Effector memory CD8-positive, alpha-beta T cell (primary cell): ENCODE results near the gene HOOK1.
"Not testable (repeated sequence)": the region's sequence is repeated elsewhere in the genome, so short reads cannot be mapped to it uniquely, and the experiment has no call there.

ENCODE experiments used
- ATAC-seq: fragments of 150-1000 bp; cut with Tn5 transposase; replicated peaks from 2 replicates; pipeline ENCODE4 v1.10.0; 2021; ENCODE audit warnings: mild to moderate bottlenecking, moderate library complexity
- DNase-seq, 3 experiments: peaks; one replicate each; pipeline ENCODE4 v3.0.0; 2021
- H3K27ac Mint-ChIP-seq, 2 donors: one replicate each; pipeline ENCODE4 v1.8.0; 2022; ENCODE audit warnings: mild to moderate bottlenecking in 2 of 2, mixed read lengths in 2 of 2, moderate library complexity in 2 of 2
- H3K27me3 Mint-ChIP-seq, 2 donors: one replicate each; pipeline ENCODE4 v1.8.0; 2022; ENCODE audit warnings: mixed read lengths in 2 of 2
- H3K36me3 Mint-ChIP-seq: one replicate; pipeline ENCODE4 v1.8.0; 2022; ENCODE audit warnings: mild to moderate bottlenecking, moderate library complexity, mixed read lengths; ENCODE audit not compliant: insufficient read depth
- H3K4me1 Mint-ChIP-seq, 2 donors: one replicate each; pipeline ENCODE4 v1.8.0; 2022; ENCODE audit warnings: low read depth in 2 of 2, mixed read lengths in 2 of 2
- H3K4me3 Mint-ChIP-seq, 2 donors: one replicate each; pipeline ENCODE4 v1.8.0; 2022; ENCODE audit warnings: mild to moderate bottlenecking in 2 of 2, mixed read lengths in 2 of 2, moderate library complexity in 2 of 2
- H3K9me3 Mint-ChIP-seq, 2 donors: one replicate each; pipeline ENCODE4 v1.8.0; 2022; ENCODE audit warnings: mixed read lengths in 2 of 2

HOOK1 gene

DNA sequence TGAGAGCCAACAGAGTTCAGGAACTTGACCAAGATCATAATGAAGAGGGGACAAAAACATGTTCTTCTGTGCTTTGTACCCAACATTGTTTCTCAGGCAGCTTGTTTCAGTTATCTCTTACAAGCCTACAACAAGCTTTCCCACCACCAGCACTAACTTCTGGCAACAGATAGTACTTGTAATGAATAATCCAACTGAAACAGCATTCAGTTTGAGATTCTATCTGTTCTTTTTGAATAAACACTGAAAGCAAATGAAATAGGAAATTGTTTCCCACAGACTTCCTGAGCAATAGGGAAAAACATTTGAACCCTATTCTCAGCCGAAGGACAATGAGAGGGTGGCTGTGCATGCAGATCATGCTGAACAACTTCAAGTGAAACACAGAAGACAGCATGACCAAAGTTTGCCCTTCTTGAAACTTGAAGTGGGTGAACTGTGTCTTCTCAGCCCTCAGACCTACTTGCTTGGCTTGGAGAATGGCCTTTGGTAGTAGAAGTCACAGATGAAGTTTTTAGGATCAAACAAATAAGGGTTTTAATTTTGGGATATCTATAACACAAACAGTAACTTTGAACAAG is 11.2 kb upstream of the HOOK1 start:
- Mint-ChIP-seq H3K4me3 (no peak overlapping the region), H3K27ac (no peak overlapping the region), H3K27me3 (peaks cover 12 to 35% of the 10 kb centered on the region in 2 donors), H3K9me3 (peaks cover 0 to 6% of the 10 kb centered on the region in 2 donors), H3K36me3 (peaks cover 3% of the 10 kb centered on the region), H3K4me1 (no peaks in the 10 kb centered on the region)
- no peak for ATAC-seq
- no peak for DNase-seq

DNA sequence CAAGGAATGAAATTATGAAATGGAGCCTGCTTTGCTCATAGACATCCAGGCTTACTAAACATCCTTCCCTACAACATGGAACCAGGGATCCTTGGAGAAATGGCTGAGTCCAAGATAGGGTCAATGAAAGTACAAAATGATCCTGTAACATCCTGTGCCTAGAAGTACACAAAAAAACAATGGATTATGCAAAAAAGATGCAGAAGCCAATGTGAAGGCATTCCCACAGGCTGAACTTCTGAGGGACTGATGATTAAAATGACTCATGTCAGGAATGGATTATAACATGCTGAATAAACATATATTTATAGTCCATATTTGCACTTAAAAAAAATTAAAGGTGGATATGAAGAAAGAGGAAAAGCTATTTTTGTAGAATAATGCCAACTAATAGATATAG is 10.4 kb upstream of the HOOK1 start:
- DNase-seq: no peak
- no peaks in the 10 kb centered on the region for H3K4me1 Mint-ChIP-seq
- peaks cover 3% of the 10 kb centered on the region for H3K36me3 Mint-ChIP-seq
- no peak overlapping the region for H3K27ac Mint-ChIP-seq
- H3K27me3 Mint-ChIP-seq: peaks cover 19 to 42% of the 10 kb centered on the region in 2 donors
- ATAC-seq: no peak
- H3K9me3 Mint-ChIP-seq: peaks cover 0 to 6% of the 10 kb centered on the region in 2 donors
- no peak overlapping the region for H3K4me3 Mint-ChIP-seq

DNA sequence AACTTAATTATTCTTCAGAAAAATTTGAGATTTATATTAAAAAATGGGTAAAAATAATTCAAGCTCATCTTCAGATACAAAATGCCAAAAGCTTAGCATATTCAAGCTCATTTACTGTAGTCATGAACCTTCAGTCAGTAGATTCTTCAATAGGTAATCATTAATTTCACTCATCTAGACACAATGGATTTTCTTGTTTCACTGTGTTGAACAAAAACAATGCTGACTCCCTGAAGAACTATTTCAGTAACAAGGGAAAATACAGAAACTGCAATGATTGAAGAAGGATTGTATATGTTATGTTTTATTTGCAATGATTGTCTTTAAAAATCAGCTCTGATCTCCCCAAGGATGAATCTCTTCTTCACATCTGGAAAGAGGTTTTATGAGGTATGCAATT is 9.2 kb upstream of the HOOK1 start:
- no peaks in the 10 kb centered on the region for H3K4me1 Mint-ChIP-seq
- H3K36me3 Mint-ChIP-seq: peaks cover 3% of the 10 kb centered on the region
- ATAC-seq (no peak), DNase-seq (no peak)
- peaks cover 0 to 6% of the 10 kb centered on the region in 2 donors for H3K9me3 Mint-ChIP-seq
- peaks cover 25 to 53% of the 10 kb centered on the region in 2 donors for H3K27me3 Mint-ChIP-seq
- H3K4me3 Mint-ChIP-seq: no peak overlapping the region
- no peak overlapping the region for H3K27ac Mint-ChIP-seq

DNA sequence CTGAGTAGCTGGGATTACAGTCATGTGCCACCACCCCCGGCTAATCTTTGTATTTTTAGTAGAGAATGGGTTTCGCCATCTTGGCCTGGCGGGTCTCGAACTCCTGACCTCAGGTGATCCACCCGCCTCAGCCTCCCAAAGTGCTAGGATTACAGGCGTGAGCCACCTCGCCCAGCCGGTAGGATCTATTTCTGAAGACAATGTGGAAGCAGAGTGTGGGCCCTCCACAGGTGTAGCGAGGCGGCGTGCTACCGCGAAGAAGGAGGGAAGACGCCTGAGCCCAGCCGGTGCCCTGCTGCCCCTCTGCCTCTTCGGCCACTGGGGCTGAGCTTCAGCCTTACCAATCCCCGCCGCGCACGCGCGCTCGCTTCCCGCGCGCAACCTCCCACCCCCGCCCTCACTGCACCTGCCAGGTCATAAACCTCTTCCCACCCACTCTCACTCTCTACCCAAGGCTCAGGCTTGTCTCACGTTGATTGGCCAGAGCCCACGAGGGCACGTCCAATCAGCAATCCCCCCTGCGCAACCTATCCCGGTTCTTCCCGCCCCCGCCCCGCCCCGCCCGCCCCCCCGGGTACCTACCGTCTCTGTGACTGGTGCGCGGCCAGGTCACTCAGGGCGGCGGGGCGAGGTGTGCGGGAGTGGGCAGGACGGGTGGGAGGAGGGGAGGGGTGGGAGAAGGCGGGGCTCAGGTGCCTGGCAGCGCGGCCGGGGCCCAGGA is 409 bp upstream of the HOOK1 start:
- Mint-ChIP-seq H3K36me3 (peaks cover 6% of the 10 kb centered on the region), H3K4me1 (peaks cover 3 to 5% of the 10 kb centered on the region in 2 donors), H3K9me3 (no peaks in the 10 kb centered on the region), H3K27me3 (peaks cover 15 to 29% of the 10 kb centered on the region in 2 donors), H3K4me3 (no peak overlapping the region), H3K27ac (peak overlapping the region in 1 of 2 donors; percentile 76)
- ATAC-seq (peak; percentile 92), DNase-seq (peak; percentile 65 to 72 (median 69))

DNA sequence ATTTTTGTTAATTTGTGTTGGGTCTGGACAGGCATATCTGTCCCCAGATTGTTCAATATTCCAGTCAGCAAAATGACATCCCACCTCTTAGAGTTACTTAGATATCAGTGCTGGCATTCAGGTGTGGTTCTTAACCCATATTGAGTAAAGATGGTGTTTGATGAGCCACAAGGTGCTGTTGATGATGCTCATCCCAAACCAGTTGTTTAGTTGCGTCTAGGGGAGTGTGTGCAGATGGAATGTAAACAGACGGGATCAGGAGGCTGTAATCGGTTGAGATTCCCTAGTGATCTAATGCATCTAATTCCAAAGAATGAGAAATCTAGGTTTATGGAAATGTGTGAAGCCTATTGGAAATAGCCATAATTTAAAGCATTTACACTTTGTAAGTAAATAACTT is 1.1 kb downstream of the HOOK1 start:
- Mint-ChIP-seq H3K27me3 (peaks cover 8 to 13% of the 10 kb centered on the region in 2 donors), H3K36me3 (peaks cover 6% of the 10 kb centered on the region), H3K27ac (no peak overlapping the region), H3K9me3 (no peaks in the 10 kb centered on the region), H3K4me3 (no peak overlapping the region), H3K4me1 (peaks cover 3 to 5% of the 10 kb centered on the region in 2 donors)
- DNase-seq (no peak), ATAC-seq (no peak)

DNA sequence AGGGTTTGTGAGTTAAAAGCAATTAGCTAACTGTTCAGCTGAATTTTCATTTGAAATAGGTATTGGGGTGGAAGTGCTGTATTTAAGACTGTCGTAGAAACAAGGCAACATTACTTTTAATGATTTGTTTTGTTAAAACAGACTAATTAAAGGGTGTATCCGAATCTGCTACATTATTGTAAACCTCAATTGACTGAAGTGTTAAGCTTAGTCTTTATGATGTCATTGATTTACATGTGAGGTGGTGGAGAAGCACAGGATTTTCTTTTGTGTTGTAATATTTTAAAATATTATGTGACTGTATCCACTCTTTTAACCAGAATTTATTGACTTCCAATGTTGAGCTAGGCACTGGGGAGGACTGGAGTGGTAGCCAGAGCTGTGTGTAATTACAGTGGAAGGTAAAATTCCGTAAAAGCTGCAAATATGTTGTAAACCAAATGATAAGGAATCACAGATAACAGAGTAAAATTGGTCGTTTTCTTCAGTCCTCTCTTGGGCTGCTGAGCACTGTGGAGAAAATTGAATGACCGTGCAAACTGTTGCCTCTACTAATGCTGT is 1.6 kb downstream of the HOOK1 start:
- peaks cover 3 to 5% of the 10 kb centered on the region in 2 donors for H3K4me1 Mint-ChIP-seq
- H3K4me3 Mint-ChIP-seq: no peak overlapping the region
- peaks cover 6% of the 10 kb centered on the region for H3K36me3 Mint-ChIP-seq
- H3K27me3 Mint-ChIP-seq: peaks cover 3 to 8% of the 10 kb centered on the region in 2 donors
- H3K9me3 Mint-ChIP-seq: no peaks in the 10 kb centered on the region
- DNase-seq (no peak), ATAC-seq (no peak)
- no peak overlapping the region for H3K27ac Mint-ChIP-seq

DNA sequence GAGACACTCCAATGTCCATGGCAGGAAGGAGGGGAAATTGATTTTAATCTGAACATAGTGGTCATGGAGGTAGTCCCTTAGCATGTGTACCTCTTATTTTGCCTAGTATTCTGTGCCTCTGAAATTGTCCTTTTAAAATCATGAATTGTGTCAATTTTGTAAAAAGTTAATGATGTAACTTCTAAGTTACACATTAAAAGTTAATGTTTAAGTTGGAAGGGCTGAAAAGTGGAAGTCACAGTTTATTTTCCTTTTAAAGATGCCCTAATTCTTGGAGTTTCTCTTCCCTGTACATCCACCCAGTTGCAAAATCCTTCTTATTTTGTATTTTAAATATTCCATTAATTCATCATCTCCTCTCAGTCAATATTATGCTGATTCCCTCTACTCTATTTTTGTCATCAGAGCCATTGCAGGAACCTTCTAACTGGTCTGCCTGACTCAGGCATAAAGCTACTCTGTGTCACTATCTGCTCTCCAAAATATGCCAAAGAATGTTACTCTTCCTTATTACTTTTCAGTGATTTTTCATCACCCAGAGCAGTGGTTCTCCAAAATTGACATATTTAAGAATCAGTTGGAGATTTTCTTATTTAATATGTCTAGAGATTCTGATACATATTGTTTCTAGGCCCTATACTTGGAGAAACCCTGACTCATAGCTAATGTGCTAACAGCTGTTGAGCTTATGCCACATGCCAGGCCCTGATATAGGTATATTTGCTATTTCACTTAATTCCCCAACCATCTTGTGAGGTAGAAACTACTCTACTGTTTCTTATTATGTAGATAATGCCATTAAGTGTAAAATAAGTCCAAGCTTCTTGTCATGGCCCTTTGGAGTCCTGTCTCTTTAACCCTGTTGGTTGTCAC is 5.1 kb downstream of the HOOK1 start:
- Mint-ChIP-seq H3K4me1 (no peaks in the 10 kb centered on the region), H3K27me3 (no peaks in the 10 kb centered on the region), H3K36me3 (no peaks in the 10 kb centered on the region), H3K27ac (no peak overlapping the region), H3K4me3 (no peak overlapping the region), H3K9me3 (no peaks in the 10 kb centered on the region)
- ATAC-seq: no peak
- DNase-seq: no peak

DNA sequence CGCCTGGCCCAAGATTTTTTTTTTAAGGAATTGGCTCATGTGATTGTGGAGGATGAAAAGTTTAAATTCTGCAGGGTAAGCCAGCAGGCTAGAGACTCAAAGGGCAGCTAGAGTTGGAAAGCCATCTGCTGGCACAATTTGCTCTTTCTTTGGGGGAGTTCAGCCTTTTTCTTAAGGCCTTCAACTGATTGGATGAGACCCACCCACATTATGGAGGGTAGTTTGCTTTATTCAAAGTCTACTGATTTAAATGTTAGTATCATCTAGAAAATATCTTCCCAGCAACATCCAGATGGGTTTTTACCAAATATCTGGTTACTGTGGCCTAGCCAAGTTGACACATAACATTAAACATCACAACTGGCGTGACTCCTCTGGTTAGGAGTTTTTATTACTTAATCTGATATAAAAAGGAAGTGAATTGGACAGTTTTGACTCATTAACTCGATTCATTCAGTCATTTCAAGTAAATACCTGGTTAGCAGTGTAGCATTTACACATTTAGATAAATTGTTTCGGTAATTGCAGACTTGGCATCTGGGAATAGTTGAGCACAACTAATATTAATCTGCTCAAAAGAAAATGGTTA is 12.4 kb downstream of the HOOK1 start:
- no peaks in the 10 kb centered on the region for H3K27me3 Mint-ChIP-seq
- no peaks in the 10 kb centered on the region for H3K4me1 Mint-ChIP-seq
- no peak for DNase-seq
- ATAC-seq: no peak
- no peak overlapping the region for H3K4me3 Mint-ChIP-seq
- H3K9me3 Mint-ChIP-seq: no peaks in the 10 kb centered on the region
- no peak overlapping the region for H3K27ac Mint-ChIP-seq
- no peaks in the 10 kb centered on the region for H3K36me3 Mint-ChIP-seq

DNA sequence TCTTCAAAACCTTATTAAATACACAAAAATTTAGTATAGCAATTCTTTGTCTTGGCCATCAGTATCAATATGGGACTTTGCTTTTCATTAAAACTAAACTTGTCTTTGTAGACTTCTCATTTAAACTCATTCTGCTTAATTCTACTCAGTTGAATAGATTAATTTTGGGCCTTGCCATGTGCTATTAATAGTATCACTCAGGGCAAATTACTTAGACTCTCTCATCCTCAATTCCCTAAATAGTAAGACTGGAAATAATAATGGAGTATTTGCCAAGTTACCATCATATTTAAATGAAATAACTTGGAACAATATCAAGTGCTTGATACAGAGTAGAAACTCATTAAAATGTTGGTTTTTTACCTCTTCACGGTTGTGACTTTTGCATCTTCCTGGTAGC is 13.4 kb downstream of the HOOK1 start:
- H3K27ac Mint-ChIP-seq: no peak overlapping the region
- H3K36me3 Mint-ChIP-seq: no peaks in the 10 kb centered on the region
- H3K4me1 Mint-ChIP-seq: no peaks in the 10 kb centered on the region
- DNase-seq: no peak
- no peaks in the 10 kb centered on the region for H3K9me3 Mint-ChIP-seq
- no peak overlapping the region for H3K4me3 Mint-ChIP-seq
- no peaks in the 10 kb centered on the region for H3K27me3 Mint-ChIP-seq
- ATAC-seq: no peak

DNA sequence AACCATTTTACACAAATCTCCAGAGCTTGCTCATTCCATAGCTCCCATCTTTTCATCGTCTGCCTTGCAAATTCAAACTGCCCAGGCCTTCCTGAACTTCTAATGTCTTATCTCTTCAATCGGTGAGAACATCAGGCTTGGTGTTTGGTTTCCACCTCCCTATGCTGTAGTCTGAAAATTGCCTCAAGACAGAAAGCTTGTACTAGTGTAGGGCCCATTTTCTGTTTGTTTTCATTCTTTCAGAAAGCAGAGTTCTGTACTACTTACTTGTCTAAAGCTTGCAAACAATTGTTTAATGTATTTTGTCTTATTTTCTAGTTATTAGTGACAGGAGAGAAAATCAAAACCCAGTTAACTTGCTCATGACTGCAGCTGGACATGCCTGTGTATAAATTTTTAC is 16.8 kb downstream of the HOOK1 start:
- Mint-ChIP-seq H3K9me3 (no peaks in the 10 kb centered on the region), H3K4me3 (no peak overlapping the region), H3K36me3 (no peaks in the 10 kb centered on the region), H3K27me3 (no peaks in the 10 kb centered on the region), H3K4me1 (no peaks in the 10 kb centered on the region), H3K27ac (no peak overlapping the region)
- no peak for DNase-seq
- ATAC-seq: no peak

DNA sequence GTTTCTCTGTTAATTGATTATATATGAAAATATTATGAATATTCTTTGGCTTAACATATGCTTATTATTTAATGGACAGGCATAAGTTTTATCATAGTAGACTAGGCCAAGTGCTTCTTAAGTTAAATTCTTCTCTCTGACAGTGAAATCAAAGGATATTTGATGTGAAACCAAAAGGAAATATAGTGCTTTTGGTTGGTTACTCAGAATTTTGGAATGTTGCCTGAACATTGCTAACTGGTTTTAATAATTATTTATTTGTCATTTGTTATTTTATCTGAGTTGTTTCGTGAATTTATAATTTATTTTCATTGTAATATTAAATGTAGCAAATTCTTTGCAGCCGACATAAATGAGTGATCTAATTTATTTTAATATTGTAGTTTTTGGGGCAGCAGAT is 18.3 kb downstream of the HOOK1 start:
- Mint-ChIP-seq H3K4me1 (no peaks in the 10 kb centered on the region), H3K36me3 (no peaks in the 10 kb centered on the region), H3K4me3 (no peak overlapping the region), H3K27ac (no peak overlapping the region), H3K27me3 (no peaks in the 10 kb centered on the region), H3K9me3 (no peaks in the 10 kb centered on the region)
- DNase-seq: no peak
- no peak for ATAC-seq

DNA sequence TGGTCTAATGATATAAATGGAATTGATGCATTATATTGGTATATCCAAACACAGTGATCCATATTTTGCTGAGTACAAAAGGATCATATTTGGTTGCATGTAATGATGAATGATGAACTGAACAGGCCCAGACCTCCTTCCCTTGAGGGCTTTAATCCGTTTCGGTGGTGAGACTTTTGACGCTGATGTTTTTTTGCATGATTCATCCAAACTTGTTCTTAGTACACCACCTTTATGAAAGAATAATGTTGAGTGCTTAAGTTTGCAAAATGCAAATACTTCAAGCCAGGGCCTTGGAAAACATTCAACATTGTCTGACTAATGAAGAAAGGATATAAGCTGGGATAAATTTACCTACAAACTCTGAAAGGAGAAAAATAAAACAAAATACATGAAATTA is 19.2 kb downstream of the HOOK1 start:
- DNase-seq (no peak), ATAC-seq (no peak)
- Mint-ChIP-seq H3K36me3 (no peaks in the 10 kb centered on the region), H3K27me3 (no peaks in the 10 kb centered on the region), H3K4me3 (no peak overlapping the region), H3K27ac (no peak overlapping the region), H3K9me3 (no peaks in the 10 kb centered on the region), H3K4me1 (no peaks in the 10 kb centered on the region)

DNA sequence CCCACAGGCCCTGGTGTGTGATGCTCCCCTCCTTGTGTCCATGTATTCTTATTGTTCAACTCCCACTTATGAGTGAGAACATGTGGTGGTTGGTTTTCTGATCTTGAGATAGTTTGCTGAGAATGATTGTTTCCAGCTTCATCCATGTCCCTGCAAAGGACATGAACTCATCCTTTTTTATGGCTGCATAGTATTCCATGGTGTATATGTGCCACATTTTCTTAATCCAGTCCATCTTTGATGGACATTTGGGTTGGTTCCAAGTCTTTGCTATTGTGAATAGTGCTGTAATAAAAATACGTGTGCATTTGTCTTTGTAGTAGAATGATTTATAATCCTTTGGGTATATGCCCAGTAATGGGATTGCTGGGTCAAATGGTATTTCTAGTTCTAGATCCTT is 23.1 kb downstream of the HOOK1 start:
- not testable (repeated sequence) for DNase-seq, H3K9me3 Mint-ChIP-seq, H3K27me3 Mint-ChIP-seq, H3K4me1 Mint-ChIP-seq, H3K36me3 Mint-ChIP-seq, H3K4me3 Mint-ChIP-seq, ATAC-seq, H3K27ac Mint-ChIP-seq
